B cell (primary cell): ENCODE data around the gene SUSD4. TPM values are rescaled to one million over a fixed set of nuclear protein-coding genes. Genes with fewer than 3 reads are reported as not detected.
"Not testable (repeated sequence)": the region's sequence is repeated elsewhere in the genome, so short reads cannot be mapped to it uniquely, and the experiment has no call there.

Source experiments
- ATAC-seq: fragments of 200-7000 bp; cut with Tn5 transposase; one replicate; pipeline ENCODE4 v1.10.0; 2021; ENCODE audit warnings: low read depth, mild to moderate bottlenecking, moderate number of reproducible peaks, moderate library complexity
- CTCF ChIA-PET: fragments of 350-600 bp; sonication (Branson Sonifier 250); formaldehyde crosslinking; loops from one replicate; lab custom pipeline; 2021; ENCODE audit warnings: antibody characterized with exemption, inconsistent platforms; lab: Charles Lee
- POLR2A ChIA-PET: fragments of 350-600 bp; sonication (Branson Sonifier 250); formaldehyde crosslinking; loops from one replicate; lab custom pipeline; 2021; ENCODE audit warnings: antibody characterized with exemption; lab: Charles Lee
- DNase-seq: peaks from one replicate; pipeline ENCODE4 v3.0.0; 2013
- H2AFZ ChIP-seq: 2 replicates; pipeline ENCODE4 v1.6.1; 2012; ENCODE audit warnings: mild to moderate bottlenecking, low read depth, low read length; ENCODE audit not compliant: insufficient read depth, poor library complexity, severe bottlenecking
- H3K27ac ChIP-seq, 2 donors: 1 replicate in 1 of 2; 2 replicates in 1 of 2; pipeline ENCODE4 v1.5.1; 2012 to 2013; ENCODE audit warnings: low read length in 2 of 2, mild to moderate bottlenecking in 2 of 2, moderate library complexity in 1 of 2
- H3K27me3 ChIP-seq, 4 experiments: fragments of 200-600 bp in 1 of 4; sonication (generic) in 1 of 4; replicated peaks in 1 of 4; 1 replicate in 2 of 4; 2 replicates in 2 of 4; pipeline versions ENCODE4 v1.6.1 to v1.7.0; 2013 to 2016; ENCODE audit warnings: low read length in 3 of 4, mild to moderate bottlenecking in 2 of 4, mixed read lengths in 1 of 4, moderate library complexity in 1 of 4; ENCODE audit not compliant: insufficient read depth in 4 of 4, control insufficient read depth in 3 of 4; ENCODE audit errors: control extremely low read depth in 1 of 4
- H3K36me3 ChIP-seq, 2 experiments: replicated peaks in 1 of 2; 1 replicate in 1 of 2; 2 replicates in 1 of 2; pipeline versions ENCODE4 v1.6.1 to v1.7.1; 2013; ENCODE audit warnings: low read length in 1 of 2; ENCODE audit not compliant: insufficient read depth in 2 of 2, control insufficient read depth in 1 of 2; ENCODE audit errors: control extremely low read depth in 1 of 2, extremely low read depth in 1 of 2
- H3K4me1 ChIP-seq, 2 donors: fragments of 200-600 bp in 1 of 2; sonication (generic) in 1 of 2; 1 replicate in 1 of 2; 2 replicates in 1 of 2; pipeline versions ENCODE4 v1.5.1 to v1.6.1; 2013 to 2017; ENCODE audit warnings: low read length in 2 of 2; ENCODE audit not compliant: control insufficient read depth in 2 of 2, insufficient read depth in 2 of 2
- H3K4me2 ChIP-seq: replicated peaks from 2 replicates; pipeline ENCODE3; 2012; ENCODE audit warnings: mild to moderate bottlenecking, low read depth, low read length; ENCODE audit not compliant: poor library complexity, severe bottlenecking
- H3K4me3 ChIP-seq, 5 experiments: fragments of 200-600 bp in 1 of 5; sonication (generic) in 1 of 5; 1 replicate in 3 of 5; 2 replicates in 2 of 5; pipeline versions ENCODE4 v1.5.1 to v1.7.0; 2011 to 2016; ENCODE audit warnings: low read length in 4 of 5, mild to moderate bottlenecking in 4 of 5, low read depth in 2 of 5, control low read depth in 1 of 5, moderate library complexity in 1 of 5; ENCODE audit not compliant: insufficient read depth in 1 of 5; ENCODE audit errors: control extremely low read depth in 1 of 5, extremely low read depth in 1 of 5
- H3K79me2 ChIP-seq: fragments of 200-600 bp; sonication (generic); one replicate; pipeline ENCODE4 v1.6.0; 2016; ENCODE audit warnings: low read length; ENCODE audit not compliant: control insufficient read depth, insufficient read depth
- H3K9ac ChIP-seq: fragments of 200-600 bp; sonication (generic); 2 replicates; pipeline ENCODE4 v1.6.1; 2017; ENCODE audit warnings: mild to moderate bottlenecking, low read length, moderate library complexity
- H3K9me3 ChIP-seq, 3 donors: one replicate each; pipeline versions ENCODE4 v1.6.1 to v1.7.1; 2013; ENCODE audit warnings: low read length in 2 of 3; ENCODE audit not compliant: control insufficient read depth in 2 of 3, insufficient read depth in 1 of 3; ENCODE audit errors: control extremely low read depth in 1 of 3
- H4K20me1 ChIP-seq: 2 replicates; pipeline ENCODE4 v1.6.0; 2012; ENCODE audit warnings: mild to moderate bottlenecking, low read length; ENCODE audit not compliant: insufficient read depth, control insufficient read depth, poor library complexity, severe bottlenecking
- H3K27ac Mint-ChIP-seq: one replicate; pipeline ENCODE4 v1.8.0; 2021; ENCODE audit warnings: mixed read lengths
- H3K27me3 Mint-ChIP-seq: one replicate; pipeline ENCODE4 v1.8.0; 2021; ENCODE audit warnings: mixed read lengths
- H3K4me1 Mint-ChIP-seq: one replicate; pipeline ENCODE4 v1.8.0; 2021; ENCODE audit warnings: mixed read lengths
- H3K4me3 Mint-ChIP-seq: one replicate; pipeline ENCODE4 v1.8.0; 2021; ENCODE audit warnings: mixed read lengths
- H3K9me3 Mint-ChIP-seq: one replicate; pipeline ENCODE4 v1.8.0; 2022; ENCODE audit warnings: mixed read lengths; ENCODE audit not compliant: insufficient read depth
- CTCF ChIP-seq: fragments of 200-600 bp; IDR thresholded peaks from one replicate; pipeline ENCODE4 v1.8.0; 2022; ENCODE audit warnings: antibody characterized with exemption, mild to moderate bottlenecking
- EZH2 ChIP-seq: IDR thresholded peaks from 2 replicates; pipeline ENCODE4 v1.6.1; 2012; ENCODE audit warnings: borderline replicate concordance, low read depth, mild to moderate bottlenecking, moderate library complexity, low read length; ENCODE audit not compliant: insufficient read depth, poor library complexity, severe bottlenecking
- WGBS: methylation state at CpG from one replicate; pipeline ENCODE4 v1.1.5; 2013; ENCODE audit warnings: missing lambda C conversion rate; ENCODE audit not compliant: insufficient coverage; 5-methylcytosine and 5-hydroxymethylcytosine counted together
- intact Hi-C: fragments of 100-400 bp; cut with micrococcal nuclease; formaldehyde crosslinking; loops from one replicate; pipeline ENCODE4 v1.10.0; 2022
- polyA plus RNA-seq: library from polyadenylated mRNA; depleted of rRNA; stranded (reverse); fragments of >200 nt; gene quantifications from 2 replicates; pipeline ENCODE4 v1.2.3, GENCODE V29; 2012
- total RNA-seq, 2 donors: library from RNA; stranded (reverse); fragments of 120-200 nt in 1 of 2; gene quantifications; 1 replicate in 1 of 2; 2 replicates in 1 of 2; pipeline versions ENCODE4 v1.2.3 to v1.2.4, GENCODE V29; 2013 to 2022

SUSD4 gene
- total and polyA plus RNA-seq, 2 donors (not counting 1 experiment from before 2014, with no cell fraction given) = 0.13 TPM; not detected in 1

- Mint-ChIP-seq H3K9me3 (peaks cover 3% of the 10 kb centered on the region), H3K4me1 (no peaks in the 10 kb centered on the region), H3K27ac (no peak overlapping the region), H3K27me3 (peaks cover 34% of the 10 kb centered on the region), H3K4me3 (no peak overlapping the region)
- WGBS = no CpG with 5 or more reads among the region's 2 CpGs
- Histone ChIP-seq H3K36me3 (no peaks in the 10 kb centered on the region), H3K9ac (no peak overlapping the region), H3K4me3 (no peak overlapping the region), H3K4me1 (no peaks in the 10 kb centered on the region), H2AFZ (no peak overlapping the region), H3K79me2 (no peaks in the 10 kb centered on the region), H3K27me3 (peaks cover 0 to 8% (median 0%) of the 10 kb centered on the region in 4 experiments), H3K9me3 (peaks cover 0 to 5% (median 0%) of the 10 kb centered on the region in 3 donors), H3K4me2 (no peak overlapping the region), H4K20me1 (no peaks in the 10 kb centered on the region), H3K27ac (no peak overlapping the region)
- TF ChIP-seq EZH2 (no peak), CTCF (no peak)
- CTCF ChIA-PET = no interaction called here
- intact Hi-C loops = no loop called here
- POLR2A ChIA-PET = no interaction called here
- no peak for DNase-seq
- no peak for ATAC-seq
Observed at GRCh38 chr1:223401873-223402789, 38.2 kb upstream of the SUSD4 start.

GRCh38 chr1:223399393-223399792 is 35.4 kb upstream of the SUSD4 start:
- H4K20me1 ChIP-seq, H3K9me3 Mint-ChIP-seq, POLR2A ChIA-PET, H3K36me3 ChIP-seq, ATAC-seq, H3K4me1 ChIP-seq, H2AFZ ChIP-seq, H3K27ac ChIP-seq, H3K4me3 Mint-ChIP-seq, H3K27ac Mint-ChIP-seq, H3K4me2 ChIP-seq, H3K79me2 ChIP-seq, H3K4me3 ChIP-seq, H3K27me3 ChIP-seq, DNase-seq, H3K9ac ChIP-seq, CTCF ChIA-PET, intact Hi-C loops, H3K4me1 Mint-ChIP-seq: not testable (repeated sequence)
- peaks cover 0 to 11% (median 0%) of the 10 kb centered on the region in 3 donors for H3K9me3 ChIP-seq
- H3K27me3 Mint-ChIP-seq = peaks cover 14% of the 10 kb centered on the region
- no CpG with 5 or more reads among the region's 6 CpGs for WGBS
